Esophagus squamous epithelium (tissue), 4 donors: ENCODE measurements around the gene CELA2B.

ENCODE experiments used
- POLR2A ChIP-seq, 4 donors: fragments of 450-650 bp; IDR thresholded peaks; one replicate each; pipeline ENCODE4 v1.6.1; 2017; ENCODE audit warnings: antibody characterized with exemption in 4 of 4, mild to moderate bottlenecking in 4 of 4, moderate library complexity in 3 of 4
- TF ChIP-seq, protein P1 (sequence below), 6 experiments: fragments of 450-650 bp in 4 of 6; fragments of 200-600 bp in 2 of 6; sonication (generic) in 2 of 6; IDR thresholded peaks; one replicate each; pipeline ENCODE4 v1.5.1; 2016 to 2019; ENCODE audit warnings: antibody characterized with exemption in 6 of 6, mild to moderate bottlenecking in 4 of 6, moderate library complexity in 4 of 6

DNA sequence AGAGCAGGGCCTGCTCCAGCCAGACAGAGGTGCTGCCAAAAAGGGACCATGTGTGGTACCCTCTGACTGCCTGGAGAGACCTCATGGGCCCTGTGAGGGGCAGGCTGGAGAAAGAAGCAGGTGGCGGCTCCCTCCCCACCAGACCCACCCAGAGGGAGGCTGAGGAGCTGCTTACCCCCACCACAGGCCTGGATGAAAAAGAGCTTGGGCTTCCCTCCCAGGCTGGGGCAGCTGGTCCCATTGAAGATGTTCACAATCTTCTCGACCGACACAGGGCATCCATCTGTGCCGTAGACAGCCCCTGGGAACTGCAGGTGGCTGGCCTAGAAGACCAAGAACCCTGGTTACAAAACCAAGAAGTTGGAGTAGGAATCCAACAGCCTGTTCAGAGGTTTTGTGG, 28.5 kb downstream of the CELA2B start:
- TF ChIP-seq, protein P1, sequence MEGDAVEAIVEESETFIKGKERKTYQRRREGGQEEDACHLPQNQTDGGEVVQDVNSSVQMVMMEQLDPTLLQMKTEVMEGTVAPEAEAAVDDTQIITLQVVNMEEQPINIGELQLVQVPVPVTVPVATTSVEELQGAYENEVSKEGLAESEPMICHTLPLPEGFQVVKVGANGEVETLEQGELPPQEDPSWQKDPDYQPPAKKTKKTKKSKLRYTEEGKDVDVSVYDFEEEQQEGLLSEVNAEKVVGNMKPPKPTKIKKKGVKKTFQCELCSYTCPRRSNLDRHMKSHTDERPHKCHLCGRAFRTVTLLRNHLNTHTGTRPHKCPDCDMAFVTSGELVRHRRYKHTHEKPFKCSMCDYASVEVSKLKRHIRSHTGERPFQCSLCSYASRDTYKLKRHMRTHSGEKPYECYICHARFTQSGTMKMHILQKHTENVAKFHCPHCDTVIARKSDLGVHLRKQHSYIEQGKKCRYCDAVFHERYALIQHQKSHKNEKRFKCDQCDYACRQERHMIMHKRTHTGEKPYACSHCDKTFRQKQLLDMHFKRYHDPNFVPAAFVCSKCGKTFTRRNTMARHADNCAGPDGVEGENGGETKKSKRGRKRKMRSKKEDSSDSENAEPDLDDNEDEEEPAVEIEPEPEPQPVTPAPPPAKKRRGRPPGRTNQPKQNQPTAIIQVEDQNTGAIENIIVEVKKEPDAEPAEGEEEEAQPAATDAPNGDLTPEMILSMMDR (IDR thresholded peaks at IDR 0.05): no peak
- TF ChIP-seq POLR2A (IDR thresholded peaks at IDR 0.05): no peak
